ENCODE data around the gene FOSL1. TPM values are rescaled to one million over a fixed set of nuclear protein-coding genes. Genes with fewer than 3 reads are reported as not detected.

FOSL1 gene
- total RNA-seq, result 0.53 TPM

DNA sequence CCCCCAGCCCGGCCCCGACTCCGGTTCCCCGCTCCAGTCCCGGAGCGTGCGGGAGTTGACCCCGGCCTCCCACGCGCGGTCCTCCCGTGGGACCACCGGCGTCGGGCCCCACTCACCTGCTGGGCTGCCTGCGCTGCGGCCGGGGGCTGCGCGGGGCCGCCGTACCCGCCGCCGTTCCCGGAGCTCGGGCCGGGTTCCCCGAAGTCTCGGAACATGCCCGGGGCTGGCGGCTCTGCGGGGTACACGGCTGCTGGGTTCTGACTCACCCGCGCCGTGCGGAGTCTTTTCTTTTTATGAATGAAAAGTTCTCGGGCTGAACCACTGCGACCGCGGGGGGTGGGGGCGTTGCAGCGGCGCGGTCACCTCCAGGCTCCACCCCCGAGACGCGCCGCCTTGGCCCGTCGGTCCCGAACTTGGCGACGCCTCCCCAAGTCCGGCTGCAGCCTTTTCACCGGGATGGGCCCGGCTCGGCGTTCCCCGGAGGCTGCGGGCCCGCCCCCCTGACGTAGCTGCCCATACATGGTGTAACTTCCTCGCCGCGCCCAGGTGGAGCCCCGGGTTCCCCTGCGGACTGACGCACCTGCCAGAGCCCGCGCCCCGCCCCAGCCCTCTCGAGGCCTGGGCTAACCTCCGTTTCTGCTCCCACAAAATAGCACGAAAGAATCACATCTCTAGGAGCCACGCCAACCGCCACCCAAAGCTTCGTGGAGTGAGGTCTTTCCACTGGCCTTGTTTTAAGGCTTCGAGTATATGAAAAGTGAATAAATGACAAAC is at the start of gene FOSL1:
Gene FOSL1, minus strand, starts transcription at position 264 of the 774 bp plus-strand sequence. Its CDS starts 49 bp downstream, at position 215.
- ATAC-seq (peak; percentile 89), DNase-seq (ENCODE audit: low spot score) (peak; percentile 79)

- no peak for ATAC-seq
- DNase-seq (ENCODE audit: low spot score), result no peak
These were observed 47.5 kb upstream of the FOSL1 start for GRCh38 chr11:65947603-65948125.

GRCh38 chr11:65947133-65947532 is 46.9 kb upstream of the FOSL1 start:
- no peak for DNase-seq (ENCODE audit: low spot score)

DNA sequence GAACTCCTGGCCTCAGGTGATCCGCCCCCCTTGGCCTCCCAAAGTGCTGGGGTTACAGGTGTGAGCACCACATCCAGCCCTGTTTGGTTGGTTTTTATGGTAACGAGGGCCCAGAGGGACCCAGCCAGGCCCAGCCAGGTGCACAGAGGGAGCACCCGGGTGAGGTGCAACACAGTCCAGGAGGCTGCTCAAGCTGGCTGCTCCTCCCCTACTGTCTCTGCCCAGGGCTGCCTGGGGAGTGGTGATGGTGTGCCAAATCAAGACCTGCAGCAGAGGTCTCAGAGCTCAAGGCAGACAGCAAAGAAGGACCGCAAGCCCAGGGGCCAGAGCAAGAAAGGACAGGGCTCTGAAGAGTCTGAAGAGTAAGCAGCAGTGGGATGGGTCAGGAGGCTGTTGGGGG is 46.5 kb upstream of the FOSL1 start:
- no peak for DNase-seq (ENCODE audit: low spot score)
- ATAC-seq, result no peak

More at GRCh38 chr11:65947133-65947532, 46.9 kb upstream of the FOSL1 start:
- ATAC-seq, result no peak

DNA sequence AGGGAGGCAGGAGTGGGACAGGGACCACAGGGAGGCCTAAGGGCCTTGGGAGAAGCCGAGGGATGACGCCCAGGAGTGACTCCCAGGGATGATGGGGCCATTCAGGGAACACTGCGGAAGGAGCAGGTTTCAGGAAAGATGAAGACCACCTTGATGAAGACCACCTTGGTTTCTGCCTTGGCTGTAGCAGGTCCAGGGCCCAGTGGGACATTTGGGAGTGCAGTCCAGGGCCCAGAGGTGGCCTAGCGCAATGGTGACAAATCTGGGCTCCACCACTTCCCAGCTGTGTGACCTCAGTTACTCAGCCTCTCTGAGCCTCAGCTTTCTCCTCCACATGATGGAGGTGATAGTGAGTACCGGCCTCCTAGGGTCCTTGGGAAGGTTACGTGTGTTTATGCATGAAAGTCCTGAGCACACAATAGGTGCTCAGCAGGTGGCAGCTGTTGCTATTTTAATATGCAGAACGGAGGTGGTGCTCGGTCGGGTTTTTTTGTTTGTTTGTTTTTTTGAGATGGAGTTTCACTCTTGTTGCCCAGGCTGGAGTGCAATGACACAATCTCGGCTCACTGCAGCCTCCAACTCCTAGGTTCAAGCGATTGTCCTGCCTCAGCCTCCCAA is 45.9 kb upstream of the FOSL1 start:
- no peak for ATAC-seq
- DNase-seq (ENCODE audit: low spot score), result no peak

DNA sequence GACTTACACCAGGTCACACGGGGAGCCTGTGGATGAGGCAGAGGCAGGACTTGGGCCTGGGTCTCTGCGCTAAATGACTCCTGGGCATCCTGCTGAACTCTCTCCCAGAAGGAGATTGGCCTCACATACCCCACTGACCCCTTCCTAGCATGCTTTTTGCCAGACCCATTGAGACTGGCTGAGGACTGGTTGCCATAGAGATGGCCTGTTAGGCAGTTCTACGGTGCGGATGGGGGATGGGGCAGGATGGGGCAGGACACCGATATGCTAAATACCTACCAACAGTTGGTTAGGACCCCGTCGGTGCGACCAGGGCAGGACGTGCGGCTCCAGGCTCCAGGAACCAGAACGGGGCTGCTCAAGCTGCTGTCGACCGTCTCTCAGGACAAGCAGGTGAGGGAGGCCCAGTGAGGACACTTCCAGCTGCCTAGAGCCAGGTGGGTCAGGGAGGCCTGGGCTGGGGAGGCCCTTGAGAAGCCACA is 45.3 kb upstream of the FOSL1 start, which contains the start of gene TSGA10IP:
Gene TSGA10IP, plus strand, starts transcription at position 51 of the 482 bp plus-strand sequence. Its CDS starts 196 bp downstream, at position 247.
- DNase-seq (ENCODE audit: low spot score) (no peak), ATAC-seq (no peak)

- DNase-seq (ENCODE audit: low spot score) (no peak), ATAC-seq (peak; percentile 57)
These were observed 44.6 kb upstream of the FOSL1 start for GRCh38 chr11:65944767-65945166.

GRCh38 chr11:65944191-65944590 is 44.0 kb upstream of the FOSL1 start:
- ATAC-seq, result no peak
- DNase-seq (ENCODE audit: low spot score), result no peak

DNA sequence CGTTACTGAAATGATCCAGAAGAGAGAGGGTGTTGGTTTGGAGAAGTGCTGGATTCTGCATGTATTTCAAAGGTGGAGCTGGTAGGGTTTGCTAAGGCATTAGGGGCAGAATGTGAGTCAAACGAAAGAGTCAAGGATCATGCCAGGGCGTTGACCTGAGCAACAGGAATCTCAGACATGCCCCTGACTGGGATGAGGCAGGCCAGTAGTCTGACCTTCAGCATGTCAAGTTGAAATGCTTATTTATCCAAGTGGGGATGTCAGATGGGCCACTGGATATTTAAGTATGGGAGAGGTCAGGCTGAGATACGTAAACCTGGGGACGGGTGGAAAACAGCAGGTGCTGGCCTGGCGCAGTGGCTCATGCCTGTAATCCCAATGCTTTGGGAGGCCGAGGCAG is 42.3 kb upstream of the FOSL1 start:
- DNase-seq (ENCODE audit: low spot score) (no peak), ATAC-seq (no peak)

GRCh38 chr11:65941720-65942310 is 41.6 kb upstream of the FOSL1 start:
- ATAC-seq, result no peak
- no peak for DNase-seq (ENCODE audit: low spot score)

DNA sequence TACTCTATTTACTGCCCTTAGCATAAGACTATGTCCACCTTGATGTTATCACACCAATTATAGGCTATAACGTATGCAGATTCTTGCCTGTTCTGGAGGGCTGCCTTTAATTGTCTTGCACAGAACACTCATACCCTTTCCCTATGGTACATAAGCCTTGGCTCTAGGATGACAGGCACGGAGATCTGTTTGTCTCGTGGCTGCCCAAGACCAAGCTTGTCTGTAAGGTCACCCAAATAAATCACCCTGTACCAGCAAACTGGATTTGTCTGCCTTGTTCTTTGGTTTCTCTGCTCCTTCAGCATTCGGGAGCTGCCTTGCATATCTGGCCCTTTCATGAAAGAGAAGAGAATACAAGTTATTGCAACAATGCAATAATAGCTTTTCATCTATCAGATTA is 37.6 kb upstream of the FOSL1 start:
- DNase-seq (ENCODE audit: low spot score) (no peak), ATAC-seq (no peak)

GRCh38 chr11:65934014-65934413 is 33.8 kb upstream of the FOSL1 start:
- no peak for ATAC-seq
- DNase-seq (ENCODE audit: low spot score), result no peak

GRCh38 chr11:65932558-65932919 is 32.4 kb upstream of the FOSL1 start:
- ATAC-seq (no peak), DNase-seq (ENCODE audit: low spot score) (no peak)

- DNase-seq (ENCODE audit: low spot score), result no peak
- ATAC-seq, result no peak
These were observed 31.8 kb upstream of the FOSL1 start for GRCh38 chr11:65931773-65932557.

- DNase-seq (ENCODE audit: low spot score) (no peak), ATAC-seq (no peak)
These were observed 28.5 kb upstream of the FOSL1 start for GRCh38 chr11:65928667-65929066.

GRCh38 chr11:65927904-65928397 is 27.8 kb upstream of the FOSL1 start:
- DNase-seq (ENCODE audit: low spot score) (no peak), ATAC-seq (peak; percentile 36)

GRCh38 chr11:65925397-65925796 is 25.2 kb upstream of the FOSL1 start:
- ATAC-seq (no peak), DNase-seq (ENCODE audit: low spot score) (no peak)

- ATAC-seq (no peak), DNase-seq (ENCODE audit: low spot score) (no peak)
These were observed 22.4 kb upstream of the FOSL1 start for GRCh38 chr11:65922565-65922964.

GRCh38 chr11:65921876-65922275 is 21.7 kb upstream of the FOSL1 start:
- DNase-seq (ENCODE audit: low spot score) (no peak), ATAC-seq (no peak)

- no peak for DNase-seq (ENCODE audit: low spot score)
- ATAC-seq, result no peak
These were observed 20.9 kb upstream of the FOSL1 start for GRCh38 chr11:65921033-65921555.
